ENCODE data around the gene RPS2. TPM values are rescaled to one million over a fixed set of nuclear protein-coding genes. Genes with fewer than 3 reads are reported as not detected.
"Not testable (repeated sequence)": the region's sequence is repeated elsewhere in the genome, so short reads cannot be mapped to it uniquely, and the experiment has no call there.

The RPS2 gene
- total RNA-seq, 1 donor from 2014 or later: 1,669 TPM

DNA sequence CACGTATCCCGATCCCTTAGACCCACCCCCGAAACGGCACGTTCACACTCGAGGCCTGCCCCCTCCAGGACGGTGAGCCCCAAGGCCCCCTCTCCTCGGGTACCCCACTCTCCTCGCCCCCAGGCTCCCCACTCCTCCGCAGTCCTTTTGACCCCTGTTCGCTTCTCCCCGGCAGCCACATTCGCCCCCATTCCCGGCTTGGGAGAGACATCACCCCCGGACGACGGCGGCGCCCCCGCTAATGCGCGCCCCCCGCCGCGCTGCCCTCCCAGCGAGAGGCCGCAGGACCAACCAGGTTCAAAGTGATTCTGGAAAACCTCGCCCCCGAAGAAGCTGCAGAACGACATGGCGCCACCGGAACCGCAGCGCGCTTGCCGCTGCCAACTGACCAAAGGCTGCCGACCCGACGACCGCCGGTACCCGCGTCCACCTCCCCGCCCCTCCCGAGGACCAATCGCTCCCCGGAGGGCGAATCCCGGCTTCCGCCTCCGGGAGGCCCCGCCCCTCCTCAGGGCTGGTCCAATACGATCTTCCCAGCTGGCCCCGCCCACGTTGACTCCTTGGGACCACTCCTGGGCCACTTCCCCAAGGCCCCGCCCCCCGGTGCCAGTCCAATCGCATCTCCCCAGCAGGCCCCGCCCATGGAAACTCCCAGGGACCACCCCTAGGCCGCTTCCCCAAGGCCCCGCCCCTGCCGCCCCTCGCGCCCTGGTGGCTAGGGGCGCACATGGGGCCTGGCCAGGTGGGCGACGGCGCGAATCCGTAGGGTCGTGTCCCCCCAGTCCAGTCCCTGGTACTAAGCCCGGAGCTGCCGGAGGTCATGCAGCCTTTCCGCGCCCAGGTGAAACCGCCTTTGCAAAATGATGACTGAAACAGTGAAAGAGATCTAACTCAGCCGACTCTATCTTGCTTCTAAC is 21.6 kb downstream of the RPS2 start, which contains the start of gene MSRB1:
MSRB1 (minus strand) TSS at position 390 of the 917 bp plus-strand sequence; CDS start at position 347, 43 bp downstream.
- peak; percentile 100 for DNase-seq (ENCODE audit: low spot score)

DNA sequence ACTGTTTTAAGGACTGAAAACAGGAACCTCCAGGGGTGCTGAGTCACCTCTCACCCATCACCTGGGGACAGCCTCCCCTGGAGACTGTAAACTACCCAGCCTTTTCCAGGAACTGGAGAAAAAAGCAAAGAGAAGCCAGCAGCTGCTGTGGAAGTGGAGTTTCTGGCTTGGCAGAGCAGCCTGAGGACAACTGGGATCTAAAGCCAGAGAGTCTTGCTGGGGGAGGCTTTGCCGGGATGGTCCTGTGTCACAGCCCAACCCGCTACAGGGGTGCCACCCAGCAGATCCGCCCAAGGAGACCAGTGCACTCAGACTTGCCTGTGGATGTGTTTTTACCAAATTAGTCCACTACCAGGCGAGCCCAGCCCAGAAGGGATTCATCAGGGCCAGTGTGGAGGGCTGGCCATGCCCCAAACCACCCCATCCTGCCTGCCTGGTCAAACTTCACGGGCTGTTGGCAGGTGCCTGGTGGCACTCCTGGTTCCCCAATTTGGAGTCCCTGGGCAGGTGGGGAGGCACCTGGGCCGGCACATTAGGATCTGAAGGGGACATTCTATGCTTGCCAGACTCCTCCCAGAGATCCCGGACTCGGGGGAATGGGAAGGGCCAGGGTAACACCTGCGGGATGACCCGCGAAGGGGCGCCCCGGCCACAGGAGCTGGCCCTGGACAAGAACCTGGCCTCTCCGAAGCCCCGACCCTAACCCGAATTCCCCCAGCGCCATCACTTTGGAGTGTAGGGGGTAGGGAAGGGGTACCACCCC is 22.4 kb downstream of the RPS2 start:
- DNase-seq (ENCODE audit: low spot score): no peak

DNA sequence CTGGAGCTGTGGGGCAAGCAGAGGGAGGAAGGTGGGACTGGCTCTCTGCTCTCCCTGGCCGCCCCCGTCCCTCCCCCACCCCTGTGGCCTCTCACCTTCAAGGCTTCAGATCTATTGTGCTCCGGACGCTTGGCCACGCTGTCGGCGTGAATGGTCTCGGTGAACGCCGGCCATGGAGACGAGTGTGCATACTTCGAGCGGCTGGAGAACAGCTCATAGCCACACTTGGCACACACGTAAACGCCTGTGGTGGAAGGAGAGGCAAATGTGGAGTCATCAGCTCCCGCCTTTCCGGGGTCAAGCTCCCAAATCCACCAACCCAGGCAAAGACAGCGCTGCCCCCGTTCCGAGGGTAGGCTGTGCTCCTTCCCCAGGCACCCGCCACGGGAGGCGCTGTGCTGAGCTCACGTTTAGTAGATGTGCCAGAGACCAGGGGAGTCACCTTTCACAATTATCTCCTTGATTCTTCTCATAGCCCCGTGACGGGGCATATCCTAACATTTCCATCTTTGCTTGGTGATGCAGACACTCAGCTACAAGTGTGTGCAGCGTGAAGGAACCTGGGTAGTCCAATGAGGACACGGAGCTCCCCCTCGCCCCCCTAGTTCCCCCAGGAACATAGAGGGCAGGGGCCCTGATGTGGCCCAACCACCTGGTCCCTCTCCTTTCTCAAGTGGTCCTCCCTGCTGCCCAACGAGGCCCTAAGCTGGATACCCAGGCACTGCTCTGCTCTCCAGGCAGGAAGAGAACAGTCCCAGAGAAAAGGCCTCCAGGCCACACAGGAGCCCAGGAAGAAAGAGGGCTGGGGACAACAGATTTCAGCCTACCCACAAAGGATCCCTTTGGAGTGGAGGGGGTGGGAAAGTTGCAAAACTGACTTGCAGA is 23.2 kb downstream of the RPS2 start:
- DNase-seq (ENCODE audit: low spot score): no peak

DNA sequence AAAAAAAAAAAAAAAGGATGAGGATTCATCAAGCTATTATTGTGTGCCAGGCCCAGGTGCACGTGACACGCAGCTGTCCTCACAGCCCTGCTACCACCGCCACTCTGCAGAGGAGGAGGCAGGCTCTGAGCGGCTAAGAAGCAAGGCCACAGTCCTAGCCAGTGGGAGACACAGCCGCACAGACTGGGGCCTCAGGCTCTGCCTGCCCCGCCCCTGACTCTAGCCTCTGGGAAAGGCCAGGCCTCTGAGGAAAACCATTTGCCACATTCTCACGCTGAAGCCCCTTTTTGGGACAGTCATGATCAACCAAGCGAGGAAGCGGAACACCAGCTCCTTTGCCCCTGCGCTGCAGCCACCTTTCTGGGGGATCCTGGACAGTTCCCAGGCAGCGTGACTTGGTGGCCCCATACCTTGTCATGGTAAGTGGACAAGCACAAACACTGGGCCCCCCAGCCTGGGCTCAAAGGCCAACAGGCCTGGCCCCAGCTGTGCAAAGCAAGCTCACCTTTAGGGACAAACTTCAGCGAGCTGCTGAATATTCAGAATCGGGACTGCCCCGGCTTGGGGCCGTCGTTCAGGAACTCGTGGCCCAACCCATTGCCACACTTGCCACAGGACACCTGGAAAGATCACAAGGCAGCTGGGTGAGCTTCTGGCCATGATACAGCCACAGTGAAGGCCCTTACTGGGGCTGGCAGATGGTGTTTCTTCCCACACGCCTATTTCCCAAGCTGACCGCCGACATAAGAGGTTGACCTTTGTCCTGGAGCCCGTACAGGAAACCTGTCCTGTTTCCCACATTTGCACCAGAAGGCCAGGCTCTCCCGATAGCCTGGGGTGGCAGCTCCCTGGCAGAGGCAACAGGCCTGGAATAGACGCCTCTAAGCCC is 24.1 kb downstream of the RPS2 start:
- DNase-seq (ENCODE audit: low spot score): no peak

DNA sequence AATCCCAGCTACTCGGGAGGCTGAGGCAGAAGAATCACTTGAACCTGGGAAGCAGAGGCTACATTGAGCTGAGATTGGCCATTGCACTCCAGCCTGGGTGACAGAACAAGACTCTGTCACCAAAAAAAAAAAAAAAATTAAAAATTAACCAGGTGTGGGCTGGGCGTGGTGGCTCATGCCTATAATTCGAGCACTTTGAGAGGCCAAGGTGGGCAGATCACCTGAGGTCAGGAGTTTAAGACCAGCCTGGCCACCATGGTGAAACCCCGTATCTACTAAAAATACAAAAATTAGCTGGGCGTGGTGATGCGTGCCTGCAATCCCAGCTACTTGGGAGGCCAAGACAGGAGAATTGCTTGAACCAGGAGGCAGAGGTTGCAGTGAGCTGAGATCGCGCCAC is 24.8 kb downstream of the RPS2 start:
- not testable (repeated sequence) for DNase-seq (ENCODE audit: low spot score)

DNA sequence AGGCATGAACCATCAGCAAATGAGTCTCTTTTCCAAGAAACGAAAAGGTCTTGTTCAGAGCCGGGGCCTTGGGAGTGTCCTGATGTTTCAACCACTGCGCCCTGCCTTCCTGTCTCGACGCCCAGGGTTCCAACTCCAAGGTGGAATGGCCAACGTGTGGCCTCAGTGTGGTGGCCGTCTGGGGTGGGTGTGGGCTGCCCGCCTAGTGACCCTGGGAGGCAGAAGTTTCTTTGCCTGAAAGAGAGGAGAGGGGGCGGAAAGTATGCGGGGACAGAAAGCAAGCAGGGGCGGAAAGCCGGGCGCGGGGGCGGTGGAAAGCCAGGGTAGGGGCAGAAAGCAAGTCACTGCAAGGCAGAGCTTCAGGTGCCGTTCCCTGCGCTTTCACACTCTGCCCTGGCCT is 25.7 kb downstream of the RPS2 start:
- DNase-seq (ENCODE audit: low spot score): no peak

DNA sequence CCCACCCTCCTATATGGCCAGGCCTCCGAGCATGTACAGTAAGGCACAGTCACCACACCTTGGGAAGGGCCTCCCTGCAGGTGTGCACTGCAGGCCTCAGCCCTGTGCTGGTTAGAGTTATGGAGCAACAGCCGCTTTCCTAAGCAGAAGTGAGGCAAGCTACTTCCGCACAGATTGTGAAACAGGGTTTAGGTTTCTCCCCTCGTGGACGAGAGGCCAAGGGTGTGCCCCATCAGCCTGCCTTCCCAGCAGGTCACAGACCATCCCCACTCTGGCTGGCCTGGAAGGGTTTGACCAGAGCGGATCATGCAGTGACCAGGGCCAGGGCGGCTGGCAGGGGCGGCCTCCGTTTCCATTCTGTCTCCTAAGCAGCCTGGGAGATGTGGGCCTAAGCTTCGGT is 26.3 kb downstream of the RPS2 start:
- no peak for DNase-seq (ENCODE audit: low spot score)

DNA sequence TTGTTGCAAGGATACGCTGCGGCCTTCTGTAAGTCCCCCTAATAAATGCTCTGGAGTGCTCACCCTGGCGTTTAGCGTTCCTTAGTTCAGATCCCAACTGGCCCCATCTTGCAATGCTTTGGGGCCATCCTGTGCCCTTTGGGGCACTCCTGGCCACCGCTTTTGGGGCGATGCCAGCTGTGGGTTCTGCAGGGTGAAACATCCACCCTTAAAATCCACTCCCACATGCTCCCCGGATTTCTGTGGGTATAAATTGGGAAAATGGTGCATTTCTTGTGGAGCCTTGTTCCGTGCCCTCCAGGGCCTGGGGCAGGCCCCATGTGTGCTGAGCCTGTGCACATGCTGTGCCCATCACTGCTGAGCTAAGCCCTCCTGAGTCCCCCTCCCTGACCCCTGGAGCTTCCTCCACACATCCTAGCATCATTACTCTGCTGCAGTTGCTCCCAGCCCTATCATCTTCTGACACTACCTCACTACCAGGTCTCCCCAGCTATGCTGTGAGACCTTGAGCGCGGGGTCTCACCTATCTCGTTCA is 27.6 kb downstream of the RPS2 start:
- no peak for DNase-seq (ENCODE audit: low spot score)

DNA sequence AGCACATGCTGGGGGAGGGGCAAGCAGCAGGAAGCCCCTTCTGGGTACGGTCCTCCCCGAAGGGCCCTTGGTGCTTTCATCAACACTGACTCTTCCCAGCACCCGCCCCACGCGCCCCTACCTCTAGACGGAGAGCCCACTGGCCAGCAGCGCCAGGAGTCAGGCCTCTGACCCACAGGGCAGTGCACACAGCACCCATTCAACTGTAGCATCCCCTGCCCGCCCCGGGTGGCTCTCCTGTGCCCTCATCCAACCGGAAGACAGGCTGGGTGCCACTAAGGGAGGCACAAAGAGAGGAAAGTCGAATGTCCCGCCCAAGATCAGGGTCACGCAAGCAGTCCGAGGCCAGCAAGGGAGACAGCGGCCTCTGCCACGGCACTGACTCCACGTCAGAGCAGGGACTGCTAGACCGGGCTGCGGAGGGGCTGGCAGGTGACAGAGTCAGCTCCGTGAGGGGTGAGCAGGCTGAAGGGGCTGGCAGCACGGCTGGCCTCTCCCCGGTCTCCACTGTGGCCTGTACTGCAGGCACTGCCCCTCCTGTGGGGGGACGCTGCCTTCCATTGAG is 31.4 kb downstream of the RPS2 start:
- no peak for DNase-seq (ENCODE audit: low spot score)

DNA sequence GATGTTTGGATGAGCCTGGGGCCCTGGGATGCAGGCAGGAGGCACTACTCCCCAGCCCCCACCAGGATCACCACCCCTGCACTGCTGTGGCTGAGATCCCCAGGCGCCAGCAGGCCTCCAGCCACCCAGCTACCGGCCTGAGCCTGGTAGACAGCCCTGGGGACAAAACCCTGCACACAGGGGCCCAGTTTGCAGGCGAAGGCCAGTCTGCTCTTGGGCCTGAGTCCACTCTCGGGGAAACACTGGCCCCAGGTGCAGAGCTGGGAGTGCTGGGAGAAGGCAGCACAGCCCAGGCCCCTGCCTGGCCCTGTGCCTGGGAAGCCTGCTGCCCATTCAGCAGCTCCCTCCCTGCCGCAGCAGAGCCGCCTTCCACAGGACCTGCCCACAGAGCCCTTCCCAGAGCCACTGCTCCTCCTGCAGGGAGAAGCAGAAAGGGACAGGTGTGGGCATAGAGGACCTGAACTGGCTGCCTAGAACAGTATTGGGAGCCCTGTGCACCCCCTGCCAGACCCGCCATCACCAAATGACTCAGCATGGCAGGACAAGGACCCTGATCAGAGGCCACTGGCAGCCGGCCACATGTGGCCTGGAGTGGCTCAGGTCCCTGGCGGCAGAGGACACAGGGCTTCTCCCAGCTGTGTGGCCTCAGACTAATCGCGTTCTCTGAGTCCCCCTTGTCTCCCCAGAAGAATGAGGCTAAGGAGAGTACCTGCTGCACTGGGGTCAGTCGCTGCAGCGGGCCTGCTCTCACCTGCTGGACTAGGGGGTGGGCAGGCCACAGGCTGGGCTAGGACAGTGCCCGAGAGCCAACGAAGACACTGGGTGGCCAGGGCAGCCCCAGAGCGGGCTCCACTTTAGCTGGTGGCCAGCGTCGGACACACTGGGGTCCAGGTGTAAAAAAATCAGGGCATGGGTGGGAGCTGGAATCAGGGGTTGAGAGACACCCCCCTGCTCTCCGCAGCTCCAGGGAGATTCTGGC is 32.3 kb downstream of the RPS2 start:
- peak; percentile 47 for DNase-seq (ENCODE audit: low spot score)

DNA sequence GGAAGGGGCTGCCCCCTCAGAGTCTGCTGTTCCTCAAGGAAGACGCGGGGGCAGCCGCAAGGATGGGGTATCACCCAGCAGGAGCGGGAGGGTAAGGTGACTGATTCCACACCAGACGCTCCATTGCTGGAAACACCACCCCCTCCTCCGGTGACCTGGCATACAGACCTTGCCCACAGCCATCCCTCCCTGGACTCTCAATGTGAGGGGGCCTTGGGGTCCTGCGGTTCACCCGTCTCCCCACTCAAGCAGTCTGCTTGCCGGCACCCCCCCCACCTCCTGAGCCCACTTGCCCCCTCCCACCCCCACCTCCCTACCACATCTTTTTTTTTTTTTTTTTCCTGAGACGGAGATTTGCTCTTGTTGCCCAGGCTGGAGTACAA is 34.3 kb downstream of the RPS2 start:
- DNase-seq (ENCODE audit: low spot score): no peak

DNA sequence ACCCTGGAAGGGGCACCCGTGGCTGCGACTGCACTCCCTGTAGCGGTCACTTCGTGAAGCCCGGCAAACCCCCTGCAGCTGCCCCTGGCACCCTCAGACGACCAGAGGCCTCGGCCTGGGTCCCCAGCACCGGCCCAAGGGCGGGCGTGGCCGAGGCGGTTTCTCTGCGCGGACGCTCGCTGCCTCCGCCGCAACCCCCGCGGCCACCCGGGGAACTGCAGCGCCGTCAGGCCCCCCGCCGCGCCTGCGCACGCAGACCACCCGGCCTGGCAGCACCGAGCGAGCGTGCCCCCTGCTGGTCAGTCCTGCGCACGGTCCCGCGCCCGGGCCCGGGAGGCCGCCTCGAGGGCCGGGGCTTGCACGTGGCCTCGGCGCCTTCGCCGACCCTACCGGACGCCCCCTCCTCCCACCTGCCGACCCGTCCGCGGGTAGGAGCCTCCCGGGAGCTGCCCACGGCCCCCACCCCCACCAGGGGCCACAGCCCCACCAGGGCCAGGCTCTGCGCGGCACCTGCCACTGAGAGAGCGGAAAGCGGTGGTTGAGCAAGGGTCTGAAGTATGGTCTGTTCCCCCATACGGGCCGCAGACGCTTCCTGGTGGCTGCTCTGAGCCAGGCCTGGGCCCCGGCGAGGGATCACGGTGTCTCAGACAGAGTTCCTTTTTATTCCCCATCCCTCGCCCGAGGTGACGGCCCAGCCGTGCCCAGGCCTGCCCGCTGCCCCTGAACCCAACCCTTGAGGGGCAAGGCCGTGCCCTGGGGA is 34.9 kb downstream of the RPS2 start:
- DNase-seq (ENCODE audit: low spot score): peak; percentile 83

DNA sequence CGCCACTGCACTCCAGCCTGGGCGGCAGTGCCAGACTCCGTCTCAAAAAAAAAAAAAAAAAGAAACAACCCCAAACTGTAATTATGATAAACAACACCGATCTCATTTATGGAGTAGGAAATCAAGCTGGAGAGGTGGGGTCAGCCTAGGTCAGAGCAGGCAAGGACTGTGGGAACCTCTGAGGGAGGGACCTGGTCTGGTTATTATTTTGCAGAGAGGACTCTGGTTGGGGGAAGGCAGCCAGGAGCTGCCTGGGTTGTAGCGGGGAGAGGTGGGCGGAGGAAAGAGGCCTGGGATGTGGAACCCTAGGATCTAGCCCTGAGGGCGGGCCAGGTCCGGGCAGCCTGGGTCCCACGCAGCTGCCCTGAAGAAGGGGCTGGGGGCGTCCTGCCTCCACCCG is 35.5 kb downstream of the RPS2 start:
- peak; percentile 64 for DNase-seq (ENCODE audit: low spot score)

DNA sequence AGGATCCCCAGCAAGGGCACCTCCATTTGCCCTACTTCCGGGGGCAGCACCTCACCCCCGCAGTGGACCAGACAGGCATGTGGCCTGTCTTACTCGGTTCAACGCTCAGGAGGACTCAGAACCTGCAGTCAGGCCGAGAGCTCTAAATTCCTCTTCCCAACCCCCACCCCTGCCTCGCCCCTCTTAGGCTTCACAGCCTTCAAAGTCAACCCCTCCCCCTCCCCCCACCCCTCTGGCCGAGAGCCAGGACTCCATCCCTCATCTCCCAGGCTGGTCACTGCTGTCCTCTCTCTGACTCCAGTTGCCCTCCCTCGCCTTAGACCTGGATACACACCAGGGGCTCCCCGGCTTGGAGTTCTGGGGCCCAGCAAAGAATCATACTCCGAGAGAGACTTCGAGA is 38.4 kb downstream of the RPS2 start:
- no peak for DNase-seq (ENCODE audit: low spot score)

DNA sequence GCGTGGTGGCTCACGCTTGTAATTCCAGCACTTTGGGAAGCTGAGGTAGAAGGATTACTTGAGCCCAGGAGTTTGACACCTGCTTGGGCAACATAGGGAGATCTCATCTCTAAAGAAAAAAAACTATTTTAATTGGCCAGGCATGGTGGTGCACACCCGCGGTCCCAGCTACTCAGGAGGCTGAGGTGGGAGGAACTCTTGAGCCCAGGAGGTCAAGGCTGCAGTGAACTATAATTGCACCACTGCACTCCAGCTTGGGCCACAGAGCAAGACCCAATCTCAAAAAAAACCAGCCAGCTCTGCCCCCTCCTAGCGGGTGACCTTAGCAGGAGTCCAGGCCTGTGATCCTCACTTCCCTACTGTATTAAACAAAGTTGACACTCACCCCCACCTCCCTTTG is 40.5 kb downstream of the RPS2 start:
- DNase-seq (ENCODE audit: low spot score): no peak

DNA sequence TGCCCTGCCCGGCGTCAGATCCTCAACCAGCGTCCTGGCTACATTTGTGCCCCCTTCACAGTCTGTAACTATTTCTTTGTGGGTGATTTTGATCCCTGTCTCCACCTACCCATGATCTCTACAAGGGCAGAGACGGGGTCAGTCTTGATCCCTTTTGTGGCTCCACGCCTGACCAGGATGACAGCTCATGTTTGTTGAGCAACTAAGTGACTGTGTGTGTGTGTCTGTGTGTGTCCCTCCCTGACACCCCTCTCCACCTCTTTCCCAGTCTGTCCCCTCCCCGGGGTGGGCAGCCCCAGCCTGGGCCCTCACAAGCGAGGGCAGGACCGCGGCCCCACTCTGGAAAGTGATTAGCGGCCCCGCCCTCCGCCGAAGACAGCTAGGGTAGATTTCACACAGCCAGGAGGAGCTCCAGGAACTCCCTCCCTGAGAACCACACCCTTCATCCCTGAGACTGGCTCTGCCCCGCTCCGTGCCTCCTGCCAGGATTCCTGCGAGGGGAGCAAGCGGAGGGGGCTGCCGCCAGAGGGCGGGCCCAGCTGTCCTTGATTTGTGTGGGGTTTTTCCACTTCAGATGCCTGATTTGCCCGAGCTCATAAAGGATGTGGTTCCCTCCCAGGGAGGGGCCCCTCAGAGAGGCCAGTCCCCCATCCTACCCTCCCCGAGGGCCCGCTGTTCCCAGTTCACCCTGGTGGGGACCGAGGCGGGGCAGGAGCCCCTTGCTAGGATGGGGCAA is 41.2 kb downstream of the RPS2 start:
- peak; percentile 89 for DNase-seq (ENCODE audit: low spot score)

DNA sequence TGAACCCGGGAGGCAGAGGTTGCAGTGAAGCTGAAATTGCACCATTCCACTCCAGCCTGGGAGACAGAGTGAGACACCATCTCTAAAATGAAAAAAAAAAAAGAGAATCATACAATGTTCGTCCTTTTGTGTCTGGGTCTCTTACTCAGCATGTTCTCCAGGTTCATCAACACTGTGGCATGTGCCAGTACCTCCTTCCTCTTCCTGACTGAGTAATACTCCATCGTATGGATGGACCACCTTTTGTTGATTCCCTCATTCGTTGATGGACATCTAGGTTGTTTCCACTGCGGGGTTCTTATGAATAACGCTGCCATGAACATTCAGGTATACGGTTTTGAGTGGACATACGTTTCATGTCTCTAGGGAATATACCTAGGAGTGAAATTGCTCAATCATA is 42.3 kb downstream of the RPS2 start:
- DNase-seq (ENCODE audit: low spot score): no peak
